GM21529 (cell line): ENCODE measurements around the gene PHRF1.
"Not testable (repeated sequence)": the region's sequence is repeated elsewhere in the genome, so short reads cannot be mapped to it uniquely, and the experiment has no call there.

Source experiments
- ATAC-seq: cut with Tn5 transposase; IDR thresholded peaks from one replicate; pipeline ENCODE4 v1.9.1; 2021; ENCODE audit not compliant: unreplicated experiment

Gene PHRF1

DNA sequence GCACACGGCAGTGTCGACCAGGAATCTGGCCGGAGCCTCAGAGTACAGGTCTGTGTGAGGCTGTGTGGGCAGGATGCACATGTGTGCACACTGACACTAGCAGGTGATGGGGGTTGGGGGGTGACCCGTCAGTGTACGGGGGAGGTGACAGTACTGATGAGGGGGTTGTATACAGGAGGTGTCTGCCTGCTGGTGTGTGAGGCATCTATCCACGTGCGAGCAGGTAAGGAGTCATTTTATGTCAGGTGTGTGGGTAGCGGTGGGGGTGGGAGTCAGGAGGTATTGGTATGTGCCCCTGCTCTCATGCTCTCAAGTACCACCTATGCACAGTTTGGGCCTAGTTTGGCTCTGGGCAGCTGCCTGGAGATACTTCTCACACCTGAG lies 4.5 kb upstream of the PHRF1 start:
- ATAC-seq, result no peak

DNA sequence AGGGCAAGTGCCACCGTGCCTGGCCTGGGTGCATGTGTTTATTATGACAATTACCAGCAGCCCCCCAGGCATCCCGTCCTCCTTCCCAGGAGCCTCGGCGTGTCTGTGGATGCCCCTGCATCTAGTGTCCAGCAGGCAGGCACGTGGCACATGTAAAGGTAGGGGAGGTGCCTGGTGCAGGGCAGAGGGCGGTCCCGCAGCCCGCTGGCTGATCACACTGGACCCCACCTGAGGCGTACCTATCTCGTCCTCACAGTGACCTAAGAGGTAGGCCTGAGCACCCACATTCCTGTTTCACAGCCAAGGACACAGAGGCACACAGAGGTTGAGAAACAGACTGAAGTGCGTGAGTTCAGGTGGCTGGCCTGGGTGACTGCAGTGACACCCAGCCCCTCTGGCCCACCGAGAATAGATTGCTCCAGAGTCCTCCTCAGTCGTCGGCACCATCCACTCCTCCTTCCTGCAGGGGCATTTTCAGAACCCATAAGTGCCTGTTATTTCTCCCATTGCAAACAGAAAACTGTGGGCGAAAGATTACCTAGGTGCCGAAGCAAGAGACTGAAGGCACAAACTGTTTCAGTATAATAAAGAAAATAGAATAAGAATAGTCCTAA lies 3.0 kb upstream of the PHRF1 start:
- no peak for ATAC-seq

DNA sequence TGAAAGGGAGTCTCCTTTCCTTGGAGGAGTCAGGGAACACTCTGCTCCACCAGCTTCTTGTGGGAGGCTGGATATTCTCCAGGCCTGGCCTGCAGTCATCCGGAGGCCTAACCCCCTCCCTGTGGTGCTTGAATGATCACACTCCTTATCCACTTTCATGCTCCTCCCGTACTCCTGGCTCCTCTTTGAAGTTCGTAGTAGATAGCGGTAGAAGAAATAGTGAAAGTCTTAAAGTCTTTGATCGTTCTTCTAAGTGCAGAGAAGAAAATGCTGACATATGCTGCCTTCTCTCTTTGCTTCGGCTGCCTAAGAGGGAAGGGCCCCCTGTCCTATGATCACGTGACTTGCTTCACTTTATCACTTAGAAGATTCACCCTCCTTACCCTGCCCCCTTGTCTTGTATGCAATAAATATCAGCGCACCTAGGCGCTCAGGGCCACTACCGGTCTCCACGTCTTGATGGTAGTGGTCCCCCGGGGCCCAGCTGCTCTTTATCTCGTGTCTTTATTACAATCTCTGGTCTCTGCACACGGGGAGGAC lies 2.2 kb upstream of the PHRF1 start:
- ATAC-seq, result not testable (repeated sequence)

DNA sequence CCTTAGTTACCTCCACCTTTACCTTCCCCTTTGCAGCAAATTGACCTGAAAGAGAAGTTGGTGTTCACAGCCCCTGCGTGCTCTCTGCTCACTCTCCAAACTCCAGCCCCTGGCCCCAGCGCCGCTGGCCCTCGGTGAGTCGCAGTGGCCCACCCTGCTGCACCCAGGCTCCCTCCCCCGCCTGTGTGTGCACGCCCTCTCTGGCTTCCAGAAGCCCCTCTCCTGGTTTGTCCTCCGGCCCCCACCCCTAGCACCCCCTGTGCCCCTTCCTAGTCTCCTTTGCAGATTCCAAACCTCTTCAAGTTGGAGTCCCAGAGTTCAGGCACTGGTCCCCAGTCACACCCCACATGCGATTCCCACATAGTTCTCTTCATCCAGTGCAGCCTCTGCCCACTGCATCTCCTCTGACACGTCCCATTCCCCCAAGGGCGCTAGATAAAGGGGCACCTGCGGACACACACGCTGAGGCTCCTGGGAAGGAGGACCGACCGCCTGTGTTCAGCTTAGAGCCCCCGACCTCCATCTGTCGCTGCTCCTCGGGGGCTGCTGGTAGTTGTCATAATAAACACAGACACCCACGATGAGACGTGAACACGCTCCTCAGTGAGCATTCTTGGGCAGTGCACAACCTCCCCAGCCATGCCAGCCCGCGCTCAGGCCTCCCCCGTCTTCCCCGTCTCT lies 1.5 kb upstream of the PHRF1 start:
- ATAC-seq, result peak; percentile 1

DNA sequence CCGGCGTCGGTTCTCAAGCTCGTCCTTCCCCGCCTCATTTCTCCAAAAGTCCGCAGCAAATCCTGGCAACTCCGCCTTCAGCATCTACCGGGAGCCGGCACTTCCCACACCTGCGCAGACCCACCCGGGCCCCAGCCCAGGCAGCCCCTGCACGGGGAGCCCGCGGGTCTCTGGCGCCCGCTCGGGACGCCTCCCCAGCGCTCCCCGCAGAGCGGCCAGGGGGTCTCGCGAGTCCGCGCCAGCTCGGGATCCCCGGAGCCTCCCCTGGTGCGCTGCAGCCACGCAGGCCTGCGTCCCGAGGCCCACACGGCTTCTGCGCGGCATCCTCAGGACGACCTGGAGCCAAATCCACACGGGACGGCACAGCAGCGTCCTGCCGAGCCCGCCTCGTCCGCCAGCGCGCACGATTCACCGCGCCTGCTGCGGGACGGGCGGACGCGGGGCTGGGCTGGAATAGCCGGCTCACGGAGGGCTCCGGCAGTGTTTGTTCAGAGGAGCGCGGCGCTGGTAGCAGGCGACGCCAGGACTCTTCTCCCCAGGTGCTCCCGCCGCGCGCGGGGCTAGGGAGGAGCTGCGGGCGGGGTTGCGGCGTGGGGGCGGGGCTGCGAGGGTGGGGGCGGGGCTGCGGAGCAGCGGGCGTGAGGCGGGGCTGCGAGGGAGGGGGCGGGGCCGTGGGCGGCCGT lies 816 bp upstream of the PHRF1 start:
- peak; percentile 43 for ATAC-seq

DNA sequence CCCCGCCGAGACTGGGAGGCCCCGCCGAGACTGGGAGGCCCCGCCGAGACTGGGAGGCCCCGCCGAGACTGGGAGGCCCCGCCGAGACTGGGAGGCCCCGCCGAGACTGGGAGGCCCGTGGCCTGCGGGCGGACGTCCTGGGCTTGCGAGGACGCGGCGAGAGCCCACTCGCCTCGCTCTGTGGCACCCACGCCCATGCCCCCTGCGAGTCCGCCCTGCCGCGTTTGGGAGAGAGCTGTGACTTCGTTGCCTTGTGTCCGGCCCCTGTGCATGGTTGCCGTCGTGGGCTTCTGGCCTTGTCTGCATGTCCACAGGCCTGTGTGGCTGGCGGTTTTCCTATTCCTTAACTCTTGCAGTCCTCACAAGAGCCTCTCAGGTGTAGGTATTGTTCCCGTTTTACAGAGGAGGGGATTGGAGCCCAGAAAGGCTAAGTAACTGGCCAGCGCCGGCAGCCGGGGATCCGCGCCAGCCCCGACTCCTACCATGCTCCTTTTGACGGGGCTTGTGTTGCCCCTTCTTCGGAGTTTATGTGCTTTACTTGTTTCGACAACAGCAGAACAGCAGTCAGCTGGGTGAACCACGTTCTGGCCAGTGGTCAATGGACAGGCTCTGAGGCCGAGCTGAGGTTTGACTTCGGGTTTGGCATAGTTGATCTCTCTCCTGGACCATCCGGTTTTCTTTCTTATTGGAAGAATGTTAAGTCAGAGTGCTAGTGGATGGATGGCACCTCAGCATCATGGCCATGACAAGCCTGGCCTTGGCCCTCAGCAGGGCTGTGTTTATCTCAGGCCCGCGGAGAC lies 741 bp downstream of the PHRF1 start:
- ATAC-seq, result no peak

DNA sequence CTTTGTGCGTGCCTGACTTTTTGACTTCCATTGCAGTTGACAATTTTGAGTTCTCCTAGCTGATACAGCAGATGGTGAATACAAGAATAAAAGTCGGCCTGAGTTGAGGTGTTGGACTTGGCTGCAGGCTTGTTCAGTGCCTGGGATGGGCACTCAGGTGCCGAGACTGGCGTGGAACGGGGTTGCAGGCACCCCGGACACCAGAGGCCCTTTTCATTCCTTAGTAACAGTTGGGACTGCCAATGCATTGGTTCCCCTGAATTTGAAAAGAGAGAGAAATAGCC lies 1.3 kb downstream of the PHRF1 start:
- ATAC-seq, result no peak

DNA sequence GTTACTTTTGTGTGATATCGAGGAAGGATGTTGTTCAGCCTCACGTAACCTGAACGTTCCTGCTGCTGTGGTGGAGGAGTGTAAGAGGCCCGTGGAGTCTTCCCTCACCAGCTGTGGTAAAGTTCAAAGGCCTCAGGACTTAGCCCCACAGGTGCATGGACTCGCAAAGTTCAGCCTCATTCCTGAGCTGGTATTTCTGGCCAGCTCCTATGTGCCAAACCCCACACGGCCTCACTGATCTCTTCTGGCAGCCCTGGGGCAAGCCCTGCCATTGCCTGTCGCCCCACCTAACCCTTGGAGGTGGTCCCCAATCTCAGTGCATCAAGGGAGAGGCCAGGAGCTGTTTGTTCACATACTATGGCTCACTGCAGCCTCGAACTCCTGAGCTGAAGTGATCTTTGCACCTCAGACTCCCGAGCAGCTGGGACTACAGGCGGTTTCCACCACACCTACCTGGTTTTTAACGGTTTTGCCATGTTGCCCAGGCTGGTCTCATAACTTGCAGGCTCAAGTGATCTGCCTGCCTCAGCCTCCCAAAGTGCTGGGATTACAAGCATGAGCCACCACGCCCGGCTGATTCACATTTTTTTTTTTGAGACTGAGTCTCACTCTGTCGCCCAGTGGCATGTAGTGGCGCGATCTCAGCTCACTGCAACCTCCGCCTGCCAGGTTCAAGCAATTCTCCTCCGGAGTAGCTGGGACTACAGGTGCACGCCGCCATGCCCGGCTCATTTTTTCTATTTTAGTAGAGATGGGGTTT lies 2.2 kb downstream of the PHRF1 start:
- ATAC-seq, result no peak

DNA sequence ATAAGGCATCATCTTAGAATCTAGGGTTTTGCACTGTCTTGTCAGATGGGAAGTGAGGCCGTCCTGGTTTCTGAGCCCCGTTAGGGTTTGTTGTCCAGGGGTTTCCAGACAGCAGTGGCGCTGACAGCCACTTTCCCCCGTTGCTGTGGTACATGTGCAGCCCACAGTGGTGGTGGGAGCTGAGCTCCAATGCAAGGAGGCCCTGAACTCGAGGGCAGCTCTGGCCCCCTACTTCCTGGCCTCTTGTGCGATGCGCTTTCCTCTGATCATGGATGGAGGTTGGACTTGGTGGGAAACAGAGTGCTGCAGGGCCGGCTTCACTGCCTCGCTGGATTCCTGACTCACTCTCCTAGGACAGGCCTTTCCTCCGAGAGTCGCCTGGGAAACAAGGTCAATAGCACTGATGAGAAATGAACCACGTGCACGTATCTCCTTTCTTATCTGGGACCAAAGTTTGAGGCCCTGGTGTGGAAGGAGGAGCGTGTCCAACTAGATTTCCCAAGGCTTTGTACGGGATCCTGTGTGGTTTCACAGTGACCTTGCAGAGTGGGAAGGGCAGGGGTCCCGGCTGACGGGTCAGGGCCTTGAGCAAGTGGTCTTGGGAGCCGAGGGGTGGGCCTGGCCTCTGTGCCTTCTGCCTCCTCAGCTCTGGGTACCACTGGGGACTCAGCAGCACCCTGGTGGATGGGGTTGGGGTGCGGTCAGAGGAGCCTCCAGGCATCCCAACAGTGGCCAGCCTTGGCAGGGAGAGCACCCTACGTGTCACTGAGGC lies 3.7 kb downstream of the PHRF1 start:
- no peak for ATAC-seq

DNA sequence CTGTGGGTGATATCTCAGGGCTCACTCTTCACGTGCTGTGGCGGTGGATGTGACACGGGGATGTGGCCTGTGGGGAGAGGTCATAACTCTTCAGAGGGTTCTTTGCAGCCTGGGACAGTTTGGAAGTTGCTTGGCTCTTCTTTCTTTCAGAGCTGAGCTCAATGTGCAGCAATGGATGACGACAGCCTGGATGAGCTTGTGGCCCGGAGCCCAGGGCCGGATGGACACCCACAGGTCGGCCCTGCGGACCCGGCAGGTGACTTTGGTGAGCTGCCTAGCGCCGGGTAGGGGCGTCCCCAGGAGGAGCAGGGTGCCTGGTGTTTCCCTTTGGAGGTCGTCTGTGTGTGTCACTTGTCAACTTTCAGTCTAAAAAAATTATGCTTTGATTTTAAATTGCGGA lies 5.1 kb downstream of the PHRF1 start:
- no peak for ATAC-seq

DNA sequence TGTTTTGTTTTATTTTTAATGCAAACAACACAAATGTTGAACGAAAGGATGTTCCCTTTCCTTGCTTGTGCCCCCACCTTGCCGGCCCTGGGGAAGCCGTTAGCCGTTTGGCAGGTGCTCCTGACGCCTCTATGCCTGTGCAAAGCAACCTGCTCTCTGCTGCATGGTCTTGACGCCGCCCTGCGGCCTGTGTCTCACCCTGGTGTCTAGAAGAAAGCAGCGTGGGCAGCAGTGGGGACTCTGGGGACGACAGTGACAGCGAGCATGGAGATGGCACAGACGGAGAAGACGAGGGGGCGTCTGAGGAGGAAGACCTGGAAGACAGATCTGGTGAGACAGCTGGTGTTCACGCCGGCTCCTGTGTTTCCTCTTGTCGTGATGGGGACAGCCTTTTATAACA lies 5.5 kb downstream of the PHRF1 start:
- ATAC-seq, result no peak

DNA sequence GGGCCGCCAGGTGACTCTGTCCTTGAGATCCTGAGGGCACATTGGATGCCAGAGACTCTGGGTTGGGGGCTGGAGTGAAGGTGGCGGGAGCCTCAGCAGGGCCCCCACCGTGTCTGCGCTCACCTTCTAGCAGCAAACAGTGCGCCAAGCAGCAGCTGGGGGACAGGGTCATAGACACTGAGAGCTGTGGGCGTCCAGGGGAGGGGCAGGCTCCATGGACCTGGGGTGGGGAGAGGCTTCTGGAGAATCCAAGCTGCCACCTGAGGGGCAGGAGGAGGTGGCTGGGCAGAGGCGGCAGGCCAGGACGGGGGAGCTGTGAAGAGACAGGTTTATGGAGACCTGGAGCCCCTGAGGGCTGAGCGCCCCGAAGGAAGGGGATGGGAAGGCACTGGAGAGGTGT lies 8.0 kb downstream of the PHRF1 start:
- no peak for ATAC-seq

DNA sequence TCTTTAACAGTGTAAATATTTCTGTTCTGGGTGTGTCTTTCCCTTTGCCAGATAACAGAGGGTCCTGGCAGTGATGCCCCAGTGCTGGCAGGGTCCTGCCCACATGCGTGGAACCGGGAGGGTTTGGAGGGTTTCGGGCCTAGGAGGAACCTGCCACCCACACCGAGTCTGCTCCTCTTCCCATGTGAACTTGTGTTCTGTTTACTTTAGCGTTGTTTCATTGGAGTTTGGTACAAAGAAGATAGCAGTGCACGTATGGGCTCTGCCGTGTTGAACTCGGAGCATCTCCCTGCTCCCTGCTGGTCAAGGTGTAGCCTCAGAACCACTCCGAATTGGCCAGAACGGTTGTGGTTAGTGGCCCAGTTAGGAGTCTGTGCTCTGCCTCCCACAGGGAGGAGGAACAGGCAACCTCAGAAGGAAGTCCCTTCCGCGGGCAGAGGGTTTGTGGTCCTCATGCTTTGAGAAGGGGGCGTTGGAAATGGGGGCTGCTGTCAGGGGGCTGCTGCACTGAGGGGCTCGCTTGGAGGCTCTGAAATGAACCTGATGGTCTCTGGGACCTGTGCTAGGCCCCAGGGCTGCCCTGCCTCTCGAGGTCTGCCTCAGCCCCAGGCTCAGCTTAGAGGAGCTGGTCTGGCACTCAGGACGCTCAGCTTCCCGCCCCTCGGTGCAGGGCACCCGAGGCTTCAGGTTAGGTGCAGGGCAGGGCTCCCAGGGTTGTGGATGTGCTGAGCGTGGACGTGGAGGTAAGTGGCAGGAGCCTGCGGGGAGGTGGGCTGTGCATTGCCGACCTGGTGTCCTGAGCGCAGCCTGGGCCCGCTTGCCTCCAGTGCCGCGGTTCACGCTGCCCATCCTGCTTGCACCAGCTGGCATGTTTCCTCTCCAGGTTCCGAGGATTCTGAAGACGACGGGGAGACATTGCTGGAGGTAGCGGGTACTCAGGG lies 10.4 kb downstream of the PHRF1 start:
- ATAC-seq, result no peak

DNA sequence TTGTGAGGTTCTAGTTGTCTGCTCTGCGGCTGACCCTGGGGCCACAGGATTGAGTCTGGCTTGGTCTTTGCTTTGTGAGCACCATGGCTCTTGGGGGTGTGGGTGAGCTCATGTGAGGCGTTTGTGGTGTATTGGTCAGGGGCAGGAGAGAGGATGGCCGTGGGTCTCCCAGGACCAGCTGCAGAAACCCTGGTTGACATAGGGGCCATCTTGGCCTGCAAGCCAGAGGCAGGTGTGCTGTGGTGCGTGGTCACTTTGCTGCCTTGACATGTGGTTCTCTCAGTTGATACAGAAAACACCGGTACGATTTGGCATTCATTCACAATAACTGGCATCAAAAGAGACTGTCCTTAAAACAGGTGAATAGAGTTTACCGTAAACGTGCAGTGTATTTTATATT lies 11.3 kb downstream of the PHRF1 start:
- no peak for ATAC-seq

DNA sequence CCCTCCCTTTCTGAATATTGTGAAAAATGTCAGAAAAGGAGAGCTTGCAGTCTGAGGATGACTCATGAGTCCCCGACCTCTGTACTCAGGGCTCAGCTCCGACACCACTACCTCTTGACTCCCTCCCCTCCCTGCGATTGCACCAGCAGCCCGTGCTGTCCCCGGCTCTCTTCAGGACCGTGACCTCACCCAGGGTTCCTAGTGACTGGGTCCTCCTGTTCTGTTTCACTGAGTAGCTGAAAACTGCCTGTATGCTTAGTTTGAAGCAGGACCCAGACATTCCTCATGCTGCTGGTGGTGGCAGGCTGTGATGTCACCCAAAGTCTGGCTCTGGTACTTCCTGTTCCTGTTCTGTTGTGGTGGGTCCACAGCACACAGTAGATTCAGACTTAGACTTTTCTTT lies 11.7 kb downstream of the PHRF1 start:
- ATAC-seq, result no peak

DNA sequence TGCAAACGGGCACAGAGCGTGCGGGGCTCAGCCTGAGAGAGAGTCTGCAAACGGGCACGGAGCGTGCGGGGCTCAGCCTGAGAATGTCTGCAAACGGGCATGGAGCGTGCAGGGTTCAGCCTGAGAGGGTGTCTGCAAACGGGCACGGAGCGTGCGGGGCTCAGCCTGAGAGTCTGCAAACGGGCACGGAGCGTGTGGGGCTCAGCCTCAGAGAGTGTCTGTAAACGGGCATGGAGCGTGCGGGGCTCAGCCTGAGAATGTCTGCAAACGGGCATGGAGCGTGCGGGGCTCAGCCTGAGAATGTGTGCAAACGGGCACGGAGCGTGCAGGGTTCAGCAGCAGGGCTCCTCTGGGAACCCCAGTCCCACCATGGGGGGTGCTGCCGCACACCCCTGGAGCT lies 13.5 kb downstream of the PHRF1 start:
- no peak for ATAC-seq

DNA sequence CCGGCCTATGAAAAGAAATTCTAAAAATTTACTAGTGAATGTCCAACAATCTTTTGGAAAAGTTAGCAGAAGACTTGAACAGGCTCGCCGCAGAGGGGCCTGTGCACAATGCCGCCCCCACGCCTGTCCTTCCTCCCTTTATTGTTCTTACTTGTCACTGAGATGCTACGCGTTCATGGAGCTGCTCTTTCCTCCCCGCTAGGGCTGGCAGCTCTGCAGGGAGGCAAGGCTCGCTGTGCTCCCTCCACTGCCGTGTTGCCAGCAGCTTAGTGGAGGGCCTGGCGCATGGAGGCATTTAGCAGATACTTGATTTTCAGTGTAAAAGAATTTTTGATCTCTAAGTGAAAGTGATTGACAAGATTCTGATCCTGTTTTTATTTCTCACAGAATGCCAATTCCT lies 14.7 kb downstream of the PHRF1 start:
- ATAC-seq, result no peak

DNA sequence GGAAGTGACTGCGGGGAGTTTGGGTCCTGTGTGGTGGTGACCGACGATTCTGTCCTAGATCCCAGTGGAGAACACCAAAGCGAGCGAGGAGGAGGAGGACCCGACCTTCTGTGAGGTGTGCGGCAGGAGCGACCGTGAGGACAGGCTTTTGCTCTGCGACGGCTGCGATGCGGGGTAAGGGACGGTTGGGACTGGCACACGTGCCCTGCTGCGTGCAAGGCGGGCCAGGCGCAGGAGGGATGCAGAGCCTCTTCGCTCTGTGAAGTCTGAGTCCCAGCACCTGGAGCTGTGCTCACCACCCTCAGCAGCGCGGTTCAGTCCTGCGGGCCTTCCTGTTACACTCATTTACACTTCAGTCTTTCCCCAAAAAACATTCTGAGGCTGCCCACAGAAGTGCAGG lies 16.2 kb downstream of the PHRF1 start:
- no peak for ATAC-seq

DNA sequence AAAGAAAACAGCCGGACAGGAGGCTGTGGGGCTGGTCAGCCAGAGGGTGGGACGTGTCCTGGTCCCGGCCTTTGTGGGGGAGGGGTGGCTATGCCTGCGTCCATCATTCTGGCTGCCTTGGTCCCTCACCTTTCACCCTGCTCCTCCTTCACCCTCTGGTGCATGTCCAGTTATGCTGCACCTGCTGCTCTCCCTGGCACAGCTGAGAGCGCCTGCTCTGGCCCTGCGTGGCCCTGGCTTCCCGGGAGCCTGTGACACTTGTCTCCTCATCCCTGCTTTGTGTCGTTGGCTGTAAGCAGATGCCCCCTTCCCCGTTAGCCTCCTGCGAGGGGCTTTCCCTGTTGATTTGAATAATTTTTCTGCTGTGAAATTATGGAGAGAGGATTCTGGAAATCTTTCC lies 16.6 kb downstream of the PHRF1 start:
- no peak for ATAC-seq
